PC-9 (cell line): ENCODE measurements around the gene ZNF316. TPM values are rescaled to one million over a fixed set of nuclear protein-coding genes. Genes with fewer than 3 reads are reported as not detected.

Source experiments
- BruUV-seq: library from RNA; stranded (reverse); fragments of 400-500 nt; replicated peaks from 2 replicates; lab custom pipeline; 2021; lab: Mats Ljungman, UMichigan
- CTCF ChIA-PET: fragments of 300-600 bp; sonication (Branson Sonifier 250); formaldehyde crosslinking; loops from one replicate; lab custom pipeline; 2022; ENCODE audit warnings: antibody characterized with exemption; lab: Charles Lee
- POLR2A ChIA-PET: fragments of 300-600 bp; sonication (Branson Sonifier 250); formaldehyde crosslinking; loops from one replicate; lab custom pipeline; 2022; ENCODE audit warnings: antibody characterized with exemption; ENCODE audit not compliant: unreplicated experiment; lab: Charles Lee
- DNase-seq, 2 experiments: peaks; one replicate each; pipeline versions ENCODE4 v3.0.0 to v3.0.0-alpha.2; 2015 to 2022; ENCODE audit warnings: mixed read lengths in 1 of 2
- H2AFZ ChIP-seq: fragments of 200-600 bp; sonication (generic); 2 replicates; pipeline ENCODE4 v1.8.1; 2017; ENCODE audit warnings: antibody characterized with exemption
- H3F3A ChIP-seq: fragments of 200-600 bp; sonication (generic); 2 replicates; pipeline ENCODE4 v1.8.1; 2017; ENCODE audit warnings: antibody characterized with exemption, mild to moderate bottlenecking, low read depth; ENCODE audit not compliant: insufficient read depth
- H3K27ac ChIP-seq: fragments of 200-600 bp; sonication (generic); 2 replicates; pipeline ENCODE4 v1.6.1; 2016; ENCODE audit warnings: mixed run types
- H3K27me3 ChIP-seq: fragments of 200-600 bp; sonication (generic); 2 replicates; pipeline ENCODE4 v1.6.1; 2016; ENCODE audit warnings: low read depth, mixed run types; ENCODE audit not compliant: insufficient read depth
- H3K36me3 ChIP-seq: fragments of 200-600 bp; sonication (generic); 2 replicates; pipeline ENCODE4 v1.6.1; 2016; ENCODE audit warnings: low read depth, mixed run types
- H3K4me1 ChIP-seq: fragments of 200-600 bp; sonication (generic); replicated peaks from 2 replicates; pipeline ENCODE4 v1.6.1; 2016; ENCODE audit warnings: mixed run types; ENCODE audit not compliant: insufficient read depth
- H3K4me2 ChIP-seq: fragments of 200-600 bp; sonication (generic); 2 replicates; pipeline ENCODE4 v1.6.1; 2017; ENCODE audit warnings: mixed run types
- H3K4me3 ChIP-seq: fragments of 200-600 bp; sonication (generic); 2 replicates; pipeline ENCODE4 v1.6.1; 2016; ENCODE audit warnings: mixed run types
- H3K79me2 ChIP-seq: fragments of 200-600 bp; sonication (generic); 2 replicates; pipeline ENCODE4 v1.6.1; 2017; ENCODE audit warnings: low read depth, mixed run types
- H3K9me2 ChIP-seq: fragments of 200-600 bp; sonication (generic); 2 replicates; pipeline ENCODE4 v1.8.1; 2017; ENCODE audit warnings: mild to moderate bottlenecking; ENCODE audit not compliant: insufficient read depth
- H3K9me3 ChIP-seq: fragments of 200-600 bp; sonication (generic); 2 replicates; pipeline ENCODE4 v1.8.1; 2016; ENCODE audit warnings: low read depth; ENCODE audit not compliant: insufficient read depth
- H4K20me1 ChIP-seq: fragments of 200-600 bp; sonication (generic); 2 replicates; pipeline ENCODE4 v1.8.1; 2017; ENCODE audit not compliant: insufficient read depth
- CTCF ChIP-seq: fragments of 200-600 bp; sonication (generic); conservative IDR thresholded peaks from 2 replicates; pipeline ENCODE4 v1.6.1; 2017; ENCODE audit warnings: mixed run types, antibody characterized with exemption, mild to moderate bottlenecking, moderate library complexity
- EZH2 ChIP-seq: fragments of 200-600 bp; sonication (generic); IDR thresholded peaks from 2 replicates; pipeline ENCODE4 v1.8.0; 2017; ENCODE audit warnings: antibody characterized with exemption, low read depth
- intact Hi-C: fragments of 100-400 bp; cut with micrococcal nuclease; formaldehyde crosslinking; loops from one replicate; pipeline ENCODE4 v1.10.0; 2022; ENCODE audit not compliant: unreplicated experiment
- total RNA-seq: library from RNA; stranded (reverse); gene quantifications from 2 replicates; pipeline ENCODE4 v1.2.3, GENCODE V29; 2021

Gene ZNF316
- total RNA-seq, 1 experiment from 2014 or later, result 28.4 TPM

GRCh38 chr7:6650086-6650485 lies 13.0 kb downstream of the ZNF316 start:
- no peaks in the 10 kb centered on the region for H3K79me2 ChIP-seq
- no peak overlapping the region for H2AFZ ChIP-seq
- 0 out of 2 replicates have a peak, but pooled peaks cover 5% of the 10 kb centered on the region for H3F3A ChIP-seq
- H3K36me3 ChIP-seq, result peaks cover 19% of the 10 kb centered on the region
- no peaks in the 10 kb centered on the region for H3K9me2 ChIP-seq
- H3K27me3 ChIP-seq, result no peaks in the 10 kb centered on the region
- no TSS peak for BruUV-seq
- ChIA-PET CTCF (no interaction called here), POLR2A (no interaction called here)
- no peak for DNase-seq
- no peak overlapping the region for H3K27ac ChIP-seq
- intact Hi-C loops, result no loop called here
- H3K4me2 ChIP-seq, result no peak overlapping the region
- TF ChIP-seq CTCF (no peak), EZH2 (no peak)
- peaks cover 8% of the 10 kb centered on the region; the same call in 1 of the 2 replicates for H3K9me3 ChIP-seq
- no peak overlapping the region for H3K4me3 ChIP-seq
- H3K4me1 ChIP-seq, result no peaks in the 10 kb centered on the region
- no peaks in the 10 kb centered on the region for H4K20me1 ChIP-seq

DNA sequence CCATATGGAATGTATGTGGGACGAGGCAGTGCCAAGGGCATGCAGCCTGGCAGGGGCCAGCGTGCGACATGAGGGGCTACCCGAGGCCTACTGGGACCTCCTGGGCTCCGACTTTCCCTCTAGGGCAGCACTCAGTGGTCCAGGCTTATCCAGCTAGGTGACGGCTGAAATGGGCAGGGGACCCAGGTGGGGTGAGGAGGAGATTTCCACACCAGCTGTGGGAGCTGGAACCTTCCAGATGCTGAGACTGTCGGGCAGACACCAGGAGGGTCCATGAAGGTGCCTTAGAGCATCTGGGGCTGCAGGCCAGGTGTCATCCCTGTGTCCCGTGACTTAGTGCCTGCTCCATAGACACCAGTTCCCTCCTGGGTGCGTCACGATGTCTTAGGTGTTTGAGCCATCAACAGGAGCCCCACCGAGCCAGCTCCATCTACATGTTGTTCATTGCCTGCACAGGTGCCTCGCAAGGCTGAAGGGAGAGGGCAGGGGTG lies 13.4 kb downstream of the ZNF316 start:
- CTCF ChIA-PET, result no interaction called here
- H3K9me2 ChIP-seq, result no peaks in the 10 kb centered on the region
- DNase-seq, result no peak

DNA sequence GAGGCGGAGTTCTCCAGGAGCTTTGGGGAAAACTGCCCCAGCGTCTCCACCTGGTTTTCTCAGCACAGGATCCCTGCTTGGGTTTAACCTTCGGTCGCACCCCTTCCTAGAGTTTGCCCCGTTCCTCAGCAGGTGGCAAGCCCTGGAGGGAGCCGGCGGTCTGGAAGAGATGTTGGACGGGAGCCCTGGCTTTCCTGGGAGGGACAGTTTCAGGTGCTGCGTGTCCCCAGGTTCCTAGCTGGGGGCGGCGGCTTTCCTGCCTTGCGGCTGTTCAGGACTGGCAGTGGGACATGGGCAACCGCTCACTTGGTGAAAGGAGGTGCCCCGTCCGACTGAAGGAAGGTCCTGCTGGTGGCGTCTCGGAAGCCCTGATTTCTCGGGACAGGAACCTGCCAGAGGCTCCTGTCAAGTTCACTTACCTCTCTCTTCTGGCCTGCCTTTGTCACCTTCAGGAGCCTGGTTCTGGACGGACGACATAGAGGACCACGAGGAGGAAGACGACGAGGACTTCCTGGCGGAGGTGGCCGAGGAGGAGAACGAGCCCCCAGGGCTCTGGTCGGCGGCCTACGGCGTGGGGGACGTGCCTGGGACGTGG lies 14.8 kb downstream of the ZNF316 start:
- Histone ChIP-seq H3K79me2 (no peaks in the 10 kb centered on the region), H4K20me1 (no peaks in the 10 kb centered on the region), H3K4me2 (no peak overlapping the region), H2AFZ (no peak overlapping the region), H3K36me3 (peaks cover 19% of the 10 kb centered on the region), H3K27ac (no peak overlapping the region), H3F3A (0 out of 2 replicates have a peak, but pooled peaks cover 5% of the 10 kb centered on the region), H3K4me1 (no peaks in the 10 kb centered on the region), H3K9me3 (peaks cover 8% of the 10 kb centered on the region; the same call in 1 of the 2 replicates), H3K27me3 (no peaks in the 10 kb centered on the region), H3K4me3 (no peak overlapping the region), H3K9me2 (no peaks in the 10 kb centered on the region)
- TF ChIP-seq EZH2 (no peak), CTCF (no peak)
- POLR2A ChIA-PET, result no interaction called here
- CTCF ChIA-PET, result no interaction called here
- no TSS peak for BruUV-seq
- intact Hi-C loops, result no loop called here
- DNase-seq, result no peak

More for the DNA sequence above, 13.4 kb downstream of the ZNF316 start:
- intact Hi-C loops, result no loop called here
- Histone ChIP-seq H3K9me3 (peaks cover 8% of the 10 kb centered on the region; the same call in 1 of the 2 replicates), H3K27me3 (no peaks in the 10 kb centered on the region), H3K27ac (no peak overlapping the region), H3K36me3 (peaks cover 19% of the 10 kb centered on the region), H3K4me1 (no peaks in the 10 kb centered on the region), H3K4me3 (no peak overlapping the region), H4K20me1 (no peaks in the 10 kb centered on the region), H2AFZ (no peak overlapping the region), H3K4me2 (no peak overlapping the region), H3F3A (0 out of 2 replicates have a peak, but pooled peaks cover 5% of the 10 kb centered on the region), H3K79me2 (no peaks in the 10 kb centered on the region)
- POLR2A ChIA-PET, result no interaction called here
- no TSS peak for BruUV-seq
- no peak for TF ChIP-seq CTCF
- TF ChIP-seq EZH2, result no peak
